HEK293 (cell line): ENCODE measurements around the gene NIN.
A peak's percentile ranks its signal among the peaks of the same experiment; 100 is the strongest.

ENCODE experiments used
- CTCF ChIA-PET: fragments of 350-600 bp; formaldehyde crosslinking; extraction: SDS; loops from one replicate; lab custom pipeline; 2021; ENCODE audit warnings: antibody characterized with exemption; lab: Yijun Ruan, JAX
- POLR2A ChIA-PET: fragments of 300-600 bp; formaldehyde crosslinking; extraction: SDS; loops from one replicate; lab custom pipeline; 2020; ENCODE audit warnings: antibody characterized with exemption, inconsistent platforms; lab: Yijun Ruan, JAX
- H3K27ac ChIP-seq: fragments of 200-500 bp; sonication (Bioruptor generic); 2 replicates; pipeline ENCODE4 v1.5.1; 2014; ENCODE audit warnings: low read depth, low read length, control low read depth, inconsistent platforms; ENCODE audit errors: extremely low read depth
- H3K36me3 ChIP-seq, 2 experiments: fragments of 200-500 bp in 1 of 2; sonication (Bioruptor generic) in 1 of 2; 1 replicate in 1 of 2; 2 replicates in 1 of 2; pipeline ENCODE4 v1.5.1; 2014 to 2017; ENCODE audit warnings: inconsistent platforms in 2 of 2, low read length in 2 of 2; ENCODE audit not compliant: control insufficient read depth in 2 of 2, insufficient read depth in 1 of 2
- H3K4me1 ChIP-seq: fragments of 200-500 bp; sonication (Bioruptor generic); 2 replicates; pipeline ENCODE4 v1.5.1; 2014; ENCODE audit warnings: mild to moderate bottlenecking, low read length, inconsistent platforms; ENCODE audit not compliant: control insufficient read depth, insufficient read depth
- H3K4me3 ChIP-seq: 2 replicates; pipeline ENCODE4 v1.5.1; 2011; ENCODE audit warnings: low read depth, mild to moderate bottlenecking, control low read depth, low read length, moderate library complexity
- H3K9me3 ChIP-seq: fragments of 200-500 bp; sonication (Bioruptor generic); 2 replicates; pipeline ENCODE4 v1.5.1; 2014; ENCODE audit warnings: low read depth, low read length, inconsistent platforms; ENCODE audit not compliant: control insufficient read depth, insufficient read depth
- GLIS2 ChIP-seq: fragments of 450-650 bp; formaldehyde crosslinking; IDR thresholded peaks from 2 replicates; pipeline ENCODE4 v1.5.1; 2016; ENCODE audit warnings: missing biosample characterization, missing genetic modification characterization
- KLF1 ChIP-seq: fragments of 450-650 bp; formaldehyde crosslinking; IDR thresholded peaks from 2 replicates; pipeline ENCODE4 v1.5.1; 2016; ENCODE audit warnings: missing biosample characterization, missing genetic modification characterization
- MEIS1 ChIP-seq: sonication (generic); formaldehyde crosslinking; IDR thresholded peaks from 2 replicates; pipeline ENCODE4 v1.8.1; 2022; ENCODE audit warnings: missing genetic modification reagents, mild to moderate bottlenecking, borderline replicate concordance
- SP3 ChIP-seq: fragments of 450-650 bp; formaldehyde crosslinking; IDR thresholded peaks from 2 replicates; pipeline ENCODE4 v1.5.1; 2016; ENCODE audit warnings: missing biosample characterization, missing genetic modification characterization
- TCF7L2 ChIP-seq: IDR thresholded peaks from 2 replicates; pipeline ENCODE4 v1.6.1; 2011; ENCODE audit warnings: low read depth, mild to moderate bottlenecking, inconsistent platforms, low read length, moderate library complexity, borderline replicate concordance
- ZBTB26 ChIP-seq: fragments of 450-650 bp; formaldehyde crosslinking; optimal IDR thresholded peaks from 2 replicates; pipeline ENCODE3; 2016; ENCODE audit warnings: missing biosample characterization, mild to moderate bottlenecking, missing genetic modification characterization
- ZEB2 ChIP-seq: fragments of 450-650 bp; formaldehyde crosslinking; IDR thresholded peaks from 2 replicates; pipeline ENCODE4 v1.5.1; 2016; ENCODE audit warnings: missing biosample characterization, missing genetic modification characterization
- ZNF140 ChIP-seq: fragments of 450-650 bp; formaldehyde crosslinking; IDR thresholded peaks from 2 replicates; pipeline ENCODE4 v1.5.1; 2016; ENCODE audit warnings: missing biosample characterization, missing genetic modification characterization
- ZNF146 ChIP-seq: fragments of 450-650 bp; formaldehyde crosslinking; IDR thresholded peaks from 2 replicates; pipeline ENCODE4 v1.5.1; 2016; ENCODE audit warnings: missing biosample characterization, missing genetic modification characterization
- ZNF221 ChIP-seq: fragments of 450-650 bp; formaldehyde crosslinking; IDR thresholded peaks from 2 replicates; pipeline ENCODE4 v1.5.1; 2017; ENCODE audit warnings: missing biosample characterization, missing genetic modification characterization, borderline replicate concordance
- ZNF23 ChIP-seq: fragments of 450-650 bp; formaldehyde crosslinking; IDR thresholded peaks from 2 replicates; pipeline ENCODE4 v1.5.1; 2016; ENCODE audit warnings: missing biosample characterization, missing genetic modification characterization, borderline replicate concordance
- ZNF274 ChIP-seq, 2 experiments: fragments of 200-500 bp in 1 of 2; fragments of 450-650 bp in 1 of 2; sonication (Bioruptor generic) in 1 of 2; formaldehyde crosslinking in 1 of 2; IDR thresholded peaks; 2 replicates each; pipeline versions ENCODE4 v1.5.1 to v1.6.1; 2014 to 2016; ENCODE audit warnings: borderline replicate concordance in 1 of 2, inconsistent platforms in 1 of 2, low read length in 1 of 2, missing biosample characterization in 1 of 2, missing genetic modification characterization in 1 of 2
- ZNF350 ChIP-seq: fragments of 450-650 bp; formaldehyde crosslinking; IDR thresholded peaks from 2 replicates; pipeline ENCODE4 v1.5.0; 2017; ENCODE audit warnings: missing biosample characterization, mild to moderate bottlenecking, missing genetic modification characterization
- ZNF366 ChIP-seq: fragments of 450-650 bp; formaldehyde crosslinking; conservative IDR thresholded peaks from 2 replicates; pipeline ENCODE4 v1.5.1; 2016; ENCODE audit warnings: missing biosample characterization, missing genetic modification characterization
- ZNF37A ChIP-seq: fragments of 450-650 bp; IDR thresholded peaks from 2 replicates; pipeline ENCODE4 v1.5.1; 2018; ENCODE audit warnings: missing biosample characterization, missing genetic modification characterization
- ZNF394 ChIP-seq: fragments of 450-650 bp; formaldehyde crosslinking; IDR thresholded peaks from 2 replicates; pipeline ENCODE4 v1.5.1; 2016; ENCODE audit warnings: missing biosample characterization, missing genetic modification characterization, mild to moderate bottlenecking, moderate library complexity, borderline replicate concordance
- ZNF404 ChIP-seq: fragments of 450-650 bp; formaldehyde crosslinking; IDR thresholded peaks from 2 replicates; pipeline ENCODE4 v1.5.1; 2017; ENCODE audit warnings: missing biosample characterization, missing genetic modification characterization
- ZNF513 ChIP-seq: fragments of 450-650 bp; IDR thresholded peaks from 2 replicates; pipeline ENCODE4 v1.5.1; 2018; ENCODE audit warnings: missing biosample characterization, missing genetic modification characterization
- ZNF544 ChIP-seq: fragments of 450-650 bp; formaldehyde crosslinking; IDR thresholded peaks from 2 replicates; pipeline ENCODE4 v1.5.0; 2017; ENCODE audit warnings: missing biosample characterization, missing genetic modification characterization
- ZNF585B ChIP-seq: fragments of 450-650 bp; formaldehyde crosslinking; IDR thresholded peaks from 2 replicates; pipeline ENCODE4 v1.5.1; 2016; ENCODE audit warnings: missing biosample characterization, missing genetic modification characterization
- ZNF629 ChIP-seq: fragments of 450-650 bp; formaldehyde crosslinking; IDR thresholded peaks from 2 replicates; pipeline ENCODE4 v1.5.1; 2017; ENCODE audit warnings: missing biosample characterization, missing genetic modification characterization
- ZNF654 ChIP-seq: fragments of 450-650 bp; formaldehyde crosslinking; IDR thresholded peaks from 2 replicates; pipeline ENCODE4 v1.5.1; 2016; ENCODE audit warnings: low read depth, missing biosample characterization, missing genetic modification characterization
- ZNF660 ChIP-seq: fragments of 450-650 bp; IDR thresholded peaks from 2 replicates; pipeline ENCODE4 v1.5.1; 2018; ENCODE audit warnings: missing biosample characterization, mild to moderate bottlenecking, missing genetic modification characterization
- ZNF776 ChIP-seq: fragments of 450-650 bp; formaldehyde crosslinking; IDR thresholded peaks from 2 replicates; pipeline ENCODE4 v1.5.0; 2017; ENCODE audit warnings: missing biosample characterization, missing genetic modification characterization, borderline replicate concordance
- ZSCAN23 ChIP-seq: fragments of 450-650 bp; formaldehyde crosslinking; IDR thresholded peaks from 2 replicates; pipeline ENCODE4 v1.5.1; 2016; ENCODE audit warnings: missing biosample characterization, missing genetic modification characterization
- TF ChIP-seq, protein P1 (sequence below): fragments of 450-650 bp; formaldehyde crosslinking; IDR thresholded peaks from 2 replicates; pipeline ENCODE4 v1.5.1; 2016; ENCODE audit warnings: missing biosample characterization, missing genetic modification characterization
- TF ChIP-seq, protein P2 (sequence below): fragments of 450-650 bp; formaldehyde crosslinking; IDR thresholded peaks from 2 replicates; pipeline ENCODE4 v1.5.1; 2016; ENCODE audit warnings: missing biosample characterization, missing genetic modification characterization
- TF ChIP-seq, protein P3 (sequence below): fragments of 450-650 bp; formaldehyde crosslinking; conservative IDR thresholded peaks from 2 replicates; pipeline ENCODE4 v1.5.1; 2016; ENCODE audit warnings: low read depth, missing biosample characterization, missing genetic modification characterization

NIN gene

DNA sequence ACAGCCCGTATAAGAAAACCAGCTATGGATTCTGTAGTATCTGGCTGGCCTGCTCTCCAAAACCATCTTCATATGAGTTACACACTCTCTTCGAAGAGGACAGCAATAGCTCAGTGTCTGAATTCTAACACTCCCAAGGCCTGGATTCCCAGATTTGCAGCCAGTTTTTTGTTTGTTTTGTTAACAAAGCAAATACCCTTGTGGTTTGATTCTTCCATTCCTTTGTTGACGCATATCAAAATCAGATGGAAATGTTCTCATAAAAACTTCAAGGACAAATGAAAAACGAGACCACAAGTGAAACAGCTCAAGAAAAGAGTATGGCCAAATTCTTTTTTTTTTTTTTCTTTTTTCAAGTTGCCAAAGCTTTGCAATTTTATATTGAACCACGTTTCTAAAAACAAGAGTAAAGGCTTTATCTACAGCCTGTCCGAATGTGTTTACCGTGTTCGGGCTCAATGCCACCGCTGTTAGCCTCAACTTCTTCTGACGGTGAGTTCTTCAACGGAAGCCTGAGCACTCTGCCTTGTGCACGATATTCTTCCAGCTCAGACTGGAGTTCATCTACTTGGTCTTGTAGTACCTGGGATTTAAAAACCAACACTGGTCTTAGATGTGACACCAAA, 67.5 kb downstream of the NIN start:
- ChIA-PET CTCF (interaction anchor here (0.5 to 11.0 kb wide), 5 partner anchors 12 to 101 kb away, joined by 3 to 107 read pairs (median 3); no protein-coding TSS in a partner anchor), POLR2A (no interaction called here)
- H3K9me3 ChIP-seq: no peaks in the 10 kb centered on the region
- peaks cover 20 to 70% of the 10 kb centered on the region in 2 experiments for H3K36me3 ChIP-seq
- peaks cover 17% of the 10 kb centered on the region for H3K4me1 ChIP-seq
- peak overlapping the region; percentile 87 for H3K27ac ChIP-seq
- H3K4me3 ChIP-seq: no peak overlapping the region
- TF ChIP-seq ZNF274 (IDR thresholded peaks at IDR 0.05; ENCODE audit: low read length) (no peak), ZNF274 (tag by site-specific recombination; IDR thresholded peaks at IDR 0.05; ENCODE audit: borderline replicate concordance) (no peak), ZNF654 (tag by site-specific recombination) (no peak), ZNF660 (tag by site-specific recombination) (no peak), ZNF544 (tag by site-specific recombination) (no peak), ZNF140 (no peak), ZEB2 (tag by site-specific recombination) (peak; percentile 51), ZNF221 (tag by site-specific recombination) (no peak), ZNF23 (tag by site-specific recombination) (no peak), ZNF513 (tag by site-specific recombination) (no peak), ZNF585B (tag by site-specific recombination) (no peak), SP3 (tag by site-specific recombination) (no peak), ZNF350 (tag by site-specific recombination) (no peak), ZNF37A (tag by site-specific recombination) (no peak), TCF7L2 (no peak), ZNF629 (tag by site-specific recombination) (no peak), ZNF404 (no peak), KLF1 (no peak), ZBTB26 (no peak), ZNF776 (tag by site-specific recombination) (no peak), ZNF366 (tag by site-specific recombination) (no peak), ZNF146 (tag by site-specific recombination) (no peak), ZNF394 (tag by site-specific recombination) (no peak), MEIS1 (no peak), ZSCAN23 (tag by site-specific recombination) (no peak), GLIS2 (tag by site-specific recombination) (no peak)
- TF ChIP-seq, protein P1, sequence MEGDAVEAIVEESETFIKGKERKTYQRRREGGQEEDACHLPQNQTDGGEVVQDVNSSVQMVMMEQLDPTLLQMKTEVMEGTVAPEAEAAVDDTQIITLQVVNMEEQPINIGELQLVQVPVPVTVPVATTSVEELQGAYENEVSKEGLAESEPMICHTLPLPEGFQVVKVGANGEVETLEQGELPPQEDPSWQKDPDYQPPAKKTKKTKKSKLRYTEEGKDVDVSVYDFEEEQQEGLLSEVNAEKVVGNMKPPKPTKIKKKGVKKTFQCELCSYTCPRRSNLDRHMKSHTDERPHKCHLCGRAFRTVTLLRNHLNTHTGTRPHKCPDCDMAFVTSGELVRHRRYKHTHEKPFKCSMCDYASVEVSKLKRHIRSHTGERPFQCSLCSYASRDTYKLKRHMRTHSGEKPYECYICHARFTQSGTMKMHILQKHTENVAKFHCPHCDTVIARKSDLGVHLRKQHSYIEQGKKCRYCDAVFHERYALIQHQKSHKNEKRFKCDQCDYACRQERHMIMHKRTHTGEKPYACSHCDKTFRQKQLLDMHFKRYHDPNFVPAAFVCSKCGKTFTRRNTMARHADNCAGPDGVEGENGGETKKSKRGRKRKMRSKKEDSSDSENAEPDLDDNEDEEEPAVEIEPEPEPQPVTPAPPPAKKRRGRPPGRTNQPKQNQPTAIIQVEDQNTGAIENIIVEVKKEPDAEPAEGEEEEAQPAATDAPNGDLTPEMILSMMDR (tag by site-specific recombination): no peak
- TF ChIP-seq, protein P2, sequence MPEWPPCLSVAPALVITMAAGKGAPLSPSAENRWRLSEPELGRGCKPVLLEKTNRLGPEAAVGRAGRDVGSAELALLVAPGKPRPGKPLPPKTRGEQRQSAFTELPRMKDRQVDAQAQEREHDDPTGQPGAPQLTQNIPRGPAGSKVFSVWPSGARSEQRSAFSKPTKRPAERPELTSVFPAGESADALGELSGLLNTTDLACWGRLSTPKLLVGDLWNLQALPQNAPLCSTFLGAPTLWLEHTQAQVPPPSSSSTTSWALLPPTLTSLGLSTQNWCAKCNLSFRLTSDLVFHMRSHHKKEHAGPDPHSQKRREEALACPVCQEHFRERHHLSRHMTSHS (tag by site-specific recombination): peak; percentile 64; the same call in 1 of the 2 replicates
- TF ChIP-seq, protein P3, sequence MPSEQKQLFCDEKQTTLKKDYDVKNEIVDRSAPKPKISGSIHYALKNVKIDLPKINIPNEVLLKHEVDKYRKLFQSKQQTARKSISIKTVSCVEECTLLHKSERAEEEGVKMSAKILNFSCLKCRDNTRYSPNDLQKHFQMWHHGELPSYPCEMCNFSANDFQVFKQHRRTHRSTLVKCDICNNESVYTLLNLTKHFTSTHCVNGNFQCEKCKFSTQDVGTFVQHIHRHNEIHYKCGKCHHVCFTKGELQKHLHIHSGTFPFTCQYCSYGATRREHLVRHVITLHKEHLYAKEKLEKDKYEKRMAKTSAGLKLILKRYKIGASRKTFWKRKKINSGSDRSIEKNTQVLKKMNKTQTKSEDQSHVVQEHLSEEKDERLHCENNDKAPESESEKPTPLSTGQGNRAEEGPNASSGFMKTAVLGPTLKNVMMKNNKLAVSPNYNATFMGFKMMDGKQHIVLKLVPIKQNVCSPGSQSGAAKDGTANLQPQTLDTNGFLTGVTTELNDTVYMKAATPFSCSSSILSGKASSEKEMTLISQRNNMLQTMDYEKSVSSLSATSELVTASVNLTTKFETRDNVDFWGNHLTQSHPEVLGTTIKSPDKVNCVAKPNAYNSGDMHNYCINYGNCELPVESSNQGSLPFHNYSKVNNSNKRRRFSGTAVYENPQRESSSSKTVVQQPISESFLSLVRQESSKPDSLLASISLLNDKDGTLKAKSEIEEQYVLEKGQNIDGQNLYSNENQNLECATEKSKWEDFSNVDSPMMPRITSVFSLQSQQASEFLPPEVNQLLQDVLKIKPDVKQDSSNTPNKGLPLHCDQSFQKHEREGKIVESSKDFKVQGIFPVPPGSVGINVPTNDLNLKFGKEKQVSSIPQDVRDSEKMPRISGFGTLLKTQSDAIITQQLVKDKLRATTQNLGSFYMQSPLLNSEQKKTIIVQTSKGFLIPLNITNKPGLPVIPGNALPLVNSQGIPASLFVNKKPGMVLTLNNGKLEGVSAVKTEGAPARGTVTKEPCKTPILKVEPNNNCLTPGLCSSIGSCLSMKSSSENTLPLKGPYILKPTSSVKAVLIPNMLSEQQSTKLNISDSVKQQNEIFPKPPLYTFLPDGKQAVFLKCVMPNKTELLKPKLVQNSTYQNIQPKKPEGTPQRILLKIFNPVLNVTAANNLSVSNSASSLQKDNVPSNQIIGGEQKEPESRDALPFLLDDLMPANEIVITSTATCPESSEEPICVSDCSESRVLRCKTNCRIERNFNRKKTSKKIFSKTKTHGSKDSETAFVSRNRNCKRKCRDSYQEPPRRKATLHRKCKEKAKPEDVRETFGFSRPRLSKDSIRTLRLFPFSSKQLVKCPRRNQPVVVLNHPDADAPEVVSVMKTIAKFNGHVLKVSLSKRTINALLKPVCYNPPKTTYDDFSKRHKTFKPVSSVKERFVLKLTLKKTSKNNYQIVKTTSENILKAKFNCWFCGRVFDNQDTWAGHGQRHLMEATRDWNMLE (tag by site-specific recombination): no peak
